Adrenal gland (tissue), 5 donors: ENCODE results near the gene FLRT1.

Experiments
- CTCF ChIP-seq, 6 experiments: fragments of 450-650 bp in 4 of 6; fragments of 200-600 bp in 2 of 6; sonication (generic) in 1 of 6; IDR thresholded peaks; 1 replicate in 5 of 6; 2 replicates in 1 of 6; pipeline versions ENCODE4 v1.5.1 to v1.8.0; 2016 to 2021; ENCODE audit warnings: antibody characterized with exemption in 6 of 6, mild to moderate bottlenecking in 2 of 6, moderate library complexity in 1 of 6
- POLR2A ChIP-seq, 2 donors: fragments of 450-650 bp; IDR thresholded peaks; one replicate each; pipeline ENCODE4 v1.6.1; 2017; ENCODE audit warnings: antibody characterized with exemption in 2 of 2, mild to moderate bottlenecking in 2 of 2, moderate library complexity in 1 of 2
- donor health status: DM: no; HTN: no; CAD: no.

GRCh38 chr11:64063777-64064176, 28.0 kb downstream of the FLRT1 start:
- no peak for TF ChIP-seq CTCF (IDR thresholded peaks at IDR 0.05)
- no peak for TF ChIP-seq POLR2A (IDR thresholded peaks at IDR 0.05)
